Prostate gland (tissue), 2 donors: ENCODE data around the gene GALK1. TPM values are rescaled to one million over a fixed set of nuclear protein-coding genes. Genes with fewer than 3 reads are reported as not detected.

ENCODE experiments used
- DNase-seq: peaks from one replicate; pipeline ENCODE4 v3.0.0-alpha.2; 2019; ENCODE audit warnings: low spot score
- H3K27ac ChIP-seq, 2 donors: fragments of 200-600 bp; sonication (generic); 2 replicates each; pipeline ENCODE4 v1.5.1; 2017 to 2019
- H3K27me3 ChIP-seq: fragments of 200-600 bp; sonication (generic); replicated peaks from 2 replicates; pipeline ENCODE4 v1.5.1; 2019; ENCODE audit not compliant: insufficient read depth
- H3K36me3 ChIP-seq, 2 donors: fragments of 200-600 bp; sonication (generic); 1 replicate in 1 of 2; 2 replicates in 1 of 2; pipeline versions ENCODE4 v1.5.1 to v1.8.1; 2017 to 2019
- H3K4me1 ChIP-seq: fragments of 200-600 bp; sonication (generic); replicated peaks from 2 replicates; pipeline ENCODE4 v1.5.1; 2019
- H3K4me3 ChIP-seq, 2 donors: fragments of 200-600 bp; sonication (generic); 2 replicates each; pipeline ENCODE4 v1.5.1; 2017 to 2019
- H3K9me3 ChIP-seq: fragments of 200-600 bp; sonication (generic); 2 replicates; pipeline ENCODE4 v1.5.1; 2017
- CTCF ChIP-seq, 4 experiments: fragments of 200-600 bp in 2 of 4; fragments of 450-650 bp in 2 of 4; sonication (generic) in 2 of 4; IDR thresholded peaks; 1 replicate in 3 of 4; 2 replicates in 1 of 4; pipeline ENCODE4 v1.5.1; 2016 to 2019; ENCODE audit warnings: antibody characterized with exemption in 4 of 4, mild to moderate bottlenecking in 2 of 4, moderate library complexity in 2 of 4
- POLR2A ChIP-seq: fragments of 450-650 bp; IDR thresholded peaks from one replicate; pipeline ENCODE4 v1.6.1; 2016; ENCODE audit warnings: antibody characterized with exemption, mild to moderate bottlenecking
- POLR2AphosphoS5 ChIP-seq: sonication (generic); formaldehyde crosslinking; IDR thresholded peaks from one replicate; pipeline ENCODE4 v1.6.1; 2017; ENCODE audit warnings: antibody characterized with exemption
- WGBS: methylation state at CpG from one replicate; pipeline ENCODE4 v1.1.5; 2018; 5-methylcytosine and 5-hydroxymethylcytosine counted together
- intact Hi-C: fragments of 100-400 bp; cut with DNase I; formaldehyde crosslinking; loops from one replicate; pipeline ENCODE4 v1.14.2; 2022
- total RNA-seq, 2 donors: library from RNA; depleted of rRNA; stranded (reverse); fragments of >200 nt; gene quantifications; one replicate each; pipeline ENCODE4 v1.1.0, GENCODE V29; 2016

Gene GALK1
- total RNA-seq, 2 donors from 2014 or later: 28.1 to 28.5 TPM

DNA sequence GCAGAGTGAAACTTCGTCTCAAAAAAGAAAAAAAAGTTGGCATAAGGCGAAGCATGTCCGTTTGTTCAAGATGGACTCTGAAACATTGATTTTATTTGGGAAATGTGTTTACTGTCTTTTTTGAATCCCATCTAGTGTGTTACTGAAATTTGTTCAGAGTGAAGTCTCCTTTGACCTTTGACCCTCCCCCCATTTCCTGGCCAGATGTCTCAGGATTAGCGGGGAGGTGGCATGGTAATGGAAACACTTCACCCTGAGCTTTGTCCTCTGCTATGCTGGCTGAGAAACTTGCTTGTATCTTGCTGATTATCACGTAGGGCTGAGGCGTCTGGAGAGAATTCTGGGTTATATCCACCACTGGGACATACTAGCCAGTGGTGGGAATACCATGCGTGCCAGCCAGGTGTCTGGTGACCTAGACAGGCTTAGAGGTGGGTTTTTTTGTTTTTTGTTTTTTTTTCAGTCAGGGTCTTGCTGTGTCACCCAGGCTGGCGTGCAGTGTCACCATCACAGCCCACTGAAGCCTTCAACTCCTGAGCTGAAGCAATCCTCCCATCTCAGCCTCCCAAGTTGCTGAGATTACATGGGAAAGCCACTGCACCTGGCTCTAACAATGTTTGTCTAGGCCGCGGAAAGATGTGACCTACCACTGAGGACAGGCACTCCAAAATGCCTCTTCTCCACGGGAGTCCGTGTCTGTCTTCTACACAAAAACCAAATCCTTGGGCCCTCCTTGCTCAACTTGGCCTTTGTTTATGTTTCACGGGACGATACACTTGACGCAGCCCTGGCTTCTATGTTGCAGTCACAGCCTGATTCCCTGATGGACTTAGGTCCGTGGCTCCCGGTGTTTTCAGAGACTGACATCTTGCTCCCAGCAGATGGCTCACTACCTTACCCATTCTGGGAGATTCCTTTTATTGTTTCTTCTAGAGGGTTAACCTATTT, 6.6 kb upstream of the GALK1 start:
- WGBS: 78% methylated on average over 17 of the region's 17 CpGs
- peak in 2 of 4 experiments; percentile 9 to 18 for TF ChIP-seq CTCF (IDR thresholded peaks at IDR 0.05)
- no peak for TF ChIP-seq POLR2AphosphoS5
- H3K36me3 ChIP-seq: no peaks in the 10 kb centered on the region
- H3K4me3 ChIP-seq: no peak overlapping the region
- H3K27ac ChIP-seq: no peak overlapping the region
- no peak for DNase-seq
- peaks cover 4% of the 10 kb centered on the region for H3K4me1 ChIP-seq
- no peaks in the 10 kb centered on the region for H3K27me3 ChIP-seq
- intact Hi-C loops: no loop called here
- H3K9me3 ChIP-seq: no peaks in the 10 kb centered on the region

DNA sequence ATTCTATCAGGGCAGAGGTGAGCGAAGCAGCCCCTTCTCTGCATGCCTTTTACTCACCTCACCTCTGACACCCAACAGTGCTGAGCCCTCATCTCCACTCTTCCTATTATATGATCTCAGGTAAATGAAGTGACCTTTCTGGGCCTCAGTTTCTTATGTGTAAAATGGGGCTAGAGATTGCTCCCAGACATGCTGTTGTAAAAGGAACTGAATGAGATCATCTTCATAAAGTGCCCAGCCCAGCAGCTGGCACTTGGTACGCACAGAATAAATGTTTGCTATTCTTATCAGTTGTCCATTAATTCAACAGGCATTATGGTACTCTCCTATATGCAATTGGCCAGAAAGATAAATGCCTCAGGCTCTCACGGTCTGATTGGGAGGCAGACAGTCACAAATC, 4.5 kb upstream of the GALK1 start:
- 63% methylated on average over 3 of the region's 3 CpGs for WGBS
- no peaks in the 10 kb centered on the region for H3K9me3 ChIP-seq
- DNase-seq: no peak
- TF ChIP-seq POLR2AphosphoS5 (peak; percentile 71), POLR2A (no peak)
- H3K27me3 ChIP-seq: no peaks in the 10 kb centered on the region
- intact Hi-C loops: no loop called here
- H3K36me3 ChIP-seq: no peaks in the 10 kb centered on the region
- no peak overlapping the region for H3K4me3 ChIP-seq
- peaks cover 4% of the 10 kb centered on the region for H3K4me1 ChIP-seq
- H3K27ac ChIP-seq: no peak overlapping the region

DNA sequence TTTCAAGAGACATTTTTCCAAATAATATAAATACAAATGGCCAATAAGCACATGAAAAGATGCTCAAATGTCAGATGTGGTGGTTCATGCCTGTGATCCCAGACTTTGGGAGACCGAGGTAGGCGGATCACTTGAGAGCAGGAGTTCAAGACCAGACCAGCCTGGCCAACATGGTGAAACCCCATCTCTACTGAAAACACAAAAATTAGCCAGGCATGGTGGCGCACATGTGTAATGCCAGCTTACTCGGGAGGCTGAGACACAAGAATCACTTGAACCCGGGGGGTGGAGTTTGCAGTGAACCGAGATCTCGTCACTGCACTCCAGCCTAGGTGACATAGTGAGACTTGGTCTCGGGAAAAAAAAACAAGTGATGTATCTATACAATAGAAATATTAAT, 2.9 kb upstream of the GALK1 start:
- Histone ChIP-seq H3K4me3 (no peak overlapping the region), H3K36me3 (no peaks in the 10 kb centered on the region), H3K4me1 (peaks cover 4% of the 10 kb centered on the region), H3K27ac (no peak overlapping the region), H3K27me3 (no peaks in the 10 kb centered on the region), H3K9me3 (no peaks in the 10 kb centered on the region)
- no peak for DNase-seq
- TF ChIP-seq CTCF (IDR thresholded peaks at IDR 0.05) (no peak), POLR2A (no peak), POLR2AphosphoS5 (no peak)
- intact Hi-C loops: no loop called here
- WGBS: 93% methylated on average over 8 of the region's 8 CpGs

DNA sequence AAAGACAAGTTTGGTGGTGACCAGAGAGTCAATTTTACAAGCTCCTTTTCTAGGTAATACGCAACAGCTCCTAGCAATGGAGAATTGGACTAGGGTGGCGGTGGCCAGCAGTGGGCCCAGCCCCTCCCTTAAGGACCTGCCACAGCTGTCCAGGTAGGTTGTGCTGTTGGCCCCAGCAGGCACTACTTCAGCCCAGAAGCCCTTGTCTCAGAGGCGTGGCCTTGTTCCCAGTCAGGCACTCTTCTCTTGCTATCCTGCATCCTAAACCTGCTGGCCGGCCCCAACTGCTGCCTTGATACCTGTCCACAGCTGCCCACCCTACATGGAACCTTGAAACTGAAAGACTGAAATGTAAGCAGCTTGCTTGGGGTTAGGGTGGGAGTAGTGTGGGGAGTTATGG, 989 bp upstream of the GALK1 start:
- 85% methylated on average over 4 of the region's 4 CpGs for WGBS
- H3K36me3 ChIP-seq: no peaks in the 10 kb centered on the region
- no peaks in the 10 kb centered on the region for H3K9me3 ChIP-seq
- no peak for TF ChIP-seq POLR2AphosphoS5
- TF ChIP-seq POLR2A: no peak
- no peak for TF ChIP-seq CTCF (IDR thresholded peaks at IDR 0.05)
- intact Hi-C loops: no loop called here
- H3K4me3 ChIP-seq: no peak overlapping the region
- peak overlapping the region in 1 of 2 donors; percentile 77 for H3K27ac ChIP-seq
- H3K27me3 ChIP-seq: no peaks in the 10 kb centered on the region
- no peak for DNase-seq
- peaks cover 4% of the 10 kb centered on the region for H3K4me1 ChIP-seq

GRCh38 chr17:75764417-75764710, 628 bp downstream of the GALK1 start:
- H3K4me3 ChIP-seq: peak overlapping the region; percentile 59 to 60
- TF ChIP-seq CTCF (IDR thresholded peaks at IDR 0.05) (peak in 1 of 4 experiments; percentile 30), POLR2A (no peak)
- peak overlapping the region; percentile 77 to 84 for H3K27ac ChIP-seq
- DNase-seq: no peak
- intact Hi-C loops: loop anchor here (5.0 kb wide), 1 partner anchor 128 kb away; no protein-coding TSS in a partner anchor
- no peaks in the 10 kb centered on the region for H3K36me3 ChIP-seq
- WGBS: 8% methylated on average over 13 of the region's 14 CpGs
- no peaks in the 10 kb centered on the region for H3K9me3 ChIP-seq
- H3K27me3 ChIP-seq: no peaks in the 10 kb centered on the region
- peaks cover 3% of the 10 kb centered on the region for H3K4me1 ChIP-seq
